ENCODE measurements around the gene SNED1.

The SNED1 gene

DNA sequence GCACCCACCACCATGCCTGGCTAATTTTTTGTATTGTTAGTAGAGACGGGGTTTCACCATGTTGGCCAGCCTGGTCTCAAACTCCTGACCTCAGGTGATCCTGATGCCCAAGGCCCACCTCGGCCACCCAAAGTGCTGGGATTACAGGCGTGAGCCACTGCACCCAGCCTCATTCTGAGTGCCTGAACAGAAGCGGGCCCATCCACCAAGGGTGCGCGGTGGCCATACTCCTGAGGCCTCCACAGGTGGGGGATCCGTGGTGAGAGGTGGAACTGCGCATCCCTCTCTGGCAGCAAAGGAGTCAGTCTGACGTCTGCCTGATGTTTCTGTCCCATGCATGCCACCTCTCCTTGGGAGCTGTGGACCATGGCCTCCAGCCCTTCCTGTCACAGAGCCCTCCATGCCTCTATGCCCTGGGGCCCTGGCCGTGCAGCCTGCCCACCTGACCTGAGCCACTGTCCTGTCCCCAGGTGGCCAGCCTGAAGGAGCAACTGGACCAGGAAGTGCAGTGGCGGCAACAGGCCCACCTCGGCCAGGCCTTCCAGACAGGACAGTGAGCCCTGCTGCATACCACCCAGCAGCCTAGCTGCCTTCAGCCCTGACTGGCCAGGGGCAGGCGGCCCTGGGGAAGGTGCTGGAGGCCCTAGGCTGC lies 7.6 kb upstream of the SNED1 start:
- ATAC-seq (replicated peaks) (no peak), DNase-seq (no peak)
- Mint-ChIP-seq H3K4me3 (no peak overlapping the region), H3K27me3 (peaks cover 10 to 54% of the 10 kb centered on the region in 2 donors), H3K4me1 (peaks cover 0 to 2% of the 10 kb centered on the region in 2 donors), H3K36me3 (peaks cover 4 to 10% of the 10 kb centered on the region in 2 donors), H3K27ac (no peak overlapping the region), H3K9me3 (peaks cover 7 to 10% of the 10 kb centered on the region in 2 donors)

- DNase-seq: no peak
- ATAC-seq (replicated peaks): no peak
- H3K27me3 Mint-ChIP-seq: peaks cover 12 to 59% of the 10 kb centered on the region in 2 donors
- no peak overlapping the region for H3K4me3 Mint-ChIP-seq
- peaks cover 0 to 2% of the 10 kb centered on the region in 2 donors for H3K4me1 Mint-ChIP-seq
- no peak overlapping the region for H3K27ac Mint-ChIP-seq
- peaks cover 4 to 10% of the 10 kb centered on the region in 2 donors for H3K36me3 Mint-ChIP-seq
- H3K9me3 Mint-ChIP-seq: peaks cover 7 to 10% of the 10 kb centered on the region in 2 donors
Observed at GRCh38 chr2:240991378-240992263, 6.8 kb upstream of the SNED1 start.

DNA sequence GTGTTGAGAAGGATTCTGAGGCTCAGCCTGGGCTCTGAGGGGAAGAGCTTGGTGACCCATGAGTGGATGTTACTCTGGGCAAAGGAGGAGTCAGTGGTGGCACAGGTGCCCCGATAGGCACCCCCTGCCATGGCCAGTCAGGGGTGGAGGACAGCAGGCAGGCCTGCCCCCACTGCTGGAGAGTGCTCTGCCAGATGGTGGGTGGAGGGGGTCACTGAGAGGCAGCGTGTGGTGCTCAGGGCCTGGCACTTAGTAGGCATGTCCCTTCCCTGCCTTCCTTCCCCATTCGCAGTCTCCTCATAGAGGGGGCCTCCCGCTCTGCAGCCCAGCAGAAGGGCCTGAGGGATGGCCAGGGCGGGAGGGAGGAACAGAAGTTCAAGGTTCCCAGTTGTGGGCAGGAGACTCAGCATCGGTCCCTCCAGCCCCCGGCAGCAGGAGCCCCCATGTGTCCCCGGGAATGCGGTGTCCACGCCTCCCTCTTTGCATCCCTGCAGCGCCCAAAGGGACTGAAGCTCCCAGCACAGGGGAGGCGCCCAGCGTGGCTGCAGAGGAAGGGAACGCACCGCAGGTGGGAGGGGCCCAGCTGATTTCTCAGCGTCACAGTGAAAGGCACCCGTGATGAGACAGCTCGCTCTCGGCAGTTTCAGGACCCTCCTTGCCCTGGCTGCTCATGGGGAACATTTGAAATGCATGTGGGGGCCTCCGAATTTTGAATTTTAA lies 5.7 kb upstream of the SNED1 start:
- DNase-seq: no peak
- peaks cover 7% of the 10 kb centered on the region in 2 donors for H3K9me3 Mint-ChIP-seq
- peaks cover 2 to 5% of the 10 kb centered on the region in 2 donors for H3K4me1 Mint-ChIP-seq
- no peak overlapping the region for H3K4me3 Mint-ChIP-seq
- H3K27ac Mint-ChIP-seq: no peak overlapping the region
- ATAC-seq (replicated peaks): no peak
- peaks cover 4 to 6% of the 10 kb centered on the region in 2 donors for H3K36me3 Mint-ChIP-seq
- peaks cover 23 to 65% of the 10 kb centered on the region in 2 donors for H3K27me3 Mint-ChIP-seq

- Mint-ChIP-seq H3K27me3 (peaks cover 23 to 67% of the 10 kb centered on the region in 2 donors), H3K4me1 (peaks cover 2 to 7% of the 10 kb centered on the region in 2 donors), H3K4me3 (no peak overlapping the region), H3K36me3 (no peaks in the 10 kb centered on the region), H3K27ac (peak overlapping the region; percentile 20), H3K9me3 (peaks cover 0 to 3% of the 10 kb centered on the region in 2 donors)
- ATAC-seq (replicated peaks) (no peak), DNase-seq (no peak)
Observed at GRCh38 chr2:240993446-240994170, 4.8 kb upstream of the SNED1 start.

- no peak overlapping the region for H3K4me3 Mint-ChIP-seq
- peaks cover 3 to 7% of the 10 kb centered on the region in 2 donors for H3K4me1 Mint-ChIP-seq
- no peak overlapping the region for H3K27ac Mint-ChIP-seq
- ATAC-seq (replicated peaks): no peak
- no peak for DNase-seq
- H3K36me3 Mint-ChIP-seq: no peaks in the 10 kb centered on the region
- H3K9me3 Mint-ChIP-seq: no peaks in the 10 kb centered on the region
- peaks cover 23 to 67% of the 10 kb centered on the region in 2 donors for H3K27me3 Mint-ChIP-seq
Observed at GRCh38 chr2:240994171-240994896, 4.1 kb upstream of the SNED1 start.

GRCh38 chr2:240995041-240996021 lies 3.1 kb upstream of the SNED1 start:
- Mint-ChIP-seq H3K9me3 (no peaks in the 10 kb centered on the region), H3K4me3 (no peak overlapping the region), H3K4me1 (peaks cover 8 to 14% of the 10 kb centered on the region in 2 donors), H3K27me3 (peaks cover 31 to 77% of the 10 kb centered on the region in 2 donors), H3K36me3 (no peaks in the 10 kb centered on the region), H3K27ac (peak overlapping the region; percentile 57)
- DNase-seq (no peak), ATAC-seq (replicated peaks) (no peak)

DNA sequence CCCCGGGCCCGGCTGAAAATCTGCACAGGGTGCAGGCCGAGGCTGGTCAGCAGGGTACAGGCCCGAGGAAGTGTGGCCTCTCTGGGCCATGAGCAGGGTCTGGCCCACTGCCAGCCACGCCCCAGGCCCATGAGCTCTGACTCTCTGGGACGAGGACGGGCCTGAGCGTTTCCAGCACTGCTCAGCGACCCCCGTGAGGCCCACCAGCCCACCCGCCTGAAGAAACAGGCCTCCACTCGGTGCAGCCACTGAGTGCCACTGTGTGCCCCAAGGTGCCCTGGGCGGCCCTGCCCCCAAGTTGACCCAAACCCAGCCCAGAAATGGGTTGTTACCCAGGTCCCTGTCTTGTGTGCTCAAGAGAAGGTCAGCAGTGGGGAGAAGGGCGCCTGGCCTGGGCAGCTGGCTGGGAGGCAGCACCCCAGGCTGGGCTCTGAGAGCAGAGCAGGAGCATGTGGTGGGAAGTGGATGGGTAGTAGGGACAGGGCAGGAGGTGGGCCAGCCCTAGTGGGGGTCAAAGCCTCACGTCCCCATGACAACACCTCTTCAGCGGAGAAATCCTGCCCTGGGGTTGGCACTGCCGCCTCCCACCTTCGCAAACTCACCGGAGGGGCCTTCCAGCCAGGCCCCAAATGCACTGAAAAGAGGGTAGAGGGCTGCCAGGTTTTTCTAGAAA lies 2.1 kb upstream of the SNED1 start:
- Mint-ChIP-seq H3K4me3 (no peak overlapping the region), H3K4me1 (peaks cover 8 to 15% of the 10 kb centered on the region in 2 donors), H3K36me3 (no peaks in the 10 kb centered on the region), H3K9me3 (no peaks in the 10 kb centered on the region), H3K27me3 (peaks cover 37 to 86% of the 10 kb centered on the region in 2 donors), H3K27ac (no peak overlapping the region)
- DNase-seq (no peak), ATAC-seq (replicated peaks) (no peak)

DNA sequence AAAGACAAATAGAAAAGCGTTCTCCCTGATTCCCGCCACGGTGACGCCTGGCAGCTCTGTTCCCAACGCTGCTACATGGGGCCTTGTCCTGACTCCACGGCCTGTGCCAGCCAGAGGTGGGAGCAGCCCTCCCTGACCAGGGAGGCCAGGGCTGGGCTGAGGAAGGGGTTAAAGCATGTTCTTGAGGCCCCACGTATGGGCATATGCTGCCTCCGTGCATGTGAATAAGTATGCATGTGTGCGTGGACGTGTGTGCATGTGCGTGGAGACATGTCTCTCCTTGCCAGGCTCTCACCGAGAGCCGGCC lies 1.6 kb upstream of the SNED1 start:
- peaks cover 8 to 15% of the 10 kb centered on the region in 2 donors for H3K4me1 Mint-ChIP-seq
- DNase-seq: no peak
- H3K36me3 Mint-ChIP-seq: no peaks in the 10 kb centered on the region
- H3K27ac Mint-ChIP-seq: no peak overlapping the region
- H3K9me3 Mint-ChIP-seq: no peaks in the 10 kb centered on the region
- H3K4me3 Mint-ChIP-seq: no peak overlapping the region
- H3K27me3 Mint-ChIP-seq: peaks cover 37 to 88% of the 10 kb centered on the region in 2 donors
- no peak for ATAC-seq (replicated peaks)

GRCh38 chr2:240997141-240997855 lies 1.1 kb upstream of the SNED1 start:
- Mint-ChIP-seq H3K4me3 (peak overlapping the region in 1 of 2 donors; percentile 20), H3K27me3 (peaks cover 37 to 87% of the 10 kb centered on the region in 2 donors), H3K4me1 (peaks cover 8 to 15% of the 10 kb centered on the region in 2 donors), H3K36me3 (peaks cover 2% of the 10 kb centered on the region in 2 donors), H3K9me3 (peaks cover 0 to under 1% of the 10 kb centered on the region in 2 donors), H3K27ac (no peak overlapping the region)
- no peak for DNase-seq
- no peak for ATAC-seq (replicated peaks)

DNA sequence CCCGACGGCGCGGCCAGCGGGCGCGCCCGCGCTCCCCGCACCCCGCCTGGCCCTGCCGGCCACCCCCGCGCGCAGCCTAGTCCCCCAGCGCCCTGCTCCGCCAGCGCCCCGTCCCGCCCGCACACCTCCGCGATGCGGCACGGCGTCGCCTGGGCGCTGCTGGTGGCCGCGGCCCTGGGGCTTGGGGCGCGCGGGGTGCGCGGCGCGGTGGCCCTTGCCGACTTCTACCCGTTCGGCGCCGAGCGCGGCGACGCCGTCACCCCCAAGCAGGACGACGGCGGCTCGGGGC lies 232 bp downstream of the SNED1 start:
- Mint-ChIP-seq H3K27ac (no peak overlapping the region), H3K36me3 (peaks cover 3 to 7% of the 10 kb centered on the region in 2 donors), H3K4me3 (peak overlapping the region; percentile 70 to 72), H3K4me1 (peaks cover 8 to 15% of the 10 kb centered on the region in 2 donors), H3K9me3 (peaks cover 7 to 9% of the 10 kb centered on the region in 2 donors), H3K27me3 (peaks cover 37 to 77% of the 10 kb centered on the region in 2 donors)
- no peak for DNase-seq
- peak; percentile 44 to 57 for ATAC-seq (replicated peaks)

DNA sequence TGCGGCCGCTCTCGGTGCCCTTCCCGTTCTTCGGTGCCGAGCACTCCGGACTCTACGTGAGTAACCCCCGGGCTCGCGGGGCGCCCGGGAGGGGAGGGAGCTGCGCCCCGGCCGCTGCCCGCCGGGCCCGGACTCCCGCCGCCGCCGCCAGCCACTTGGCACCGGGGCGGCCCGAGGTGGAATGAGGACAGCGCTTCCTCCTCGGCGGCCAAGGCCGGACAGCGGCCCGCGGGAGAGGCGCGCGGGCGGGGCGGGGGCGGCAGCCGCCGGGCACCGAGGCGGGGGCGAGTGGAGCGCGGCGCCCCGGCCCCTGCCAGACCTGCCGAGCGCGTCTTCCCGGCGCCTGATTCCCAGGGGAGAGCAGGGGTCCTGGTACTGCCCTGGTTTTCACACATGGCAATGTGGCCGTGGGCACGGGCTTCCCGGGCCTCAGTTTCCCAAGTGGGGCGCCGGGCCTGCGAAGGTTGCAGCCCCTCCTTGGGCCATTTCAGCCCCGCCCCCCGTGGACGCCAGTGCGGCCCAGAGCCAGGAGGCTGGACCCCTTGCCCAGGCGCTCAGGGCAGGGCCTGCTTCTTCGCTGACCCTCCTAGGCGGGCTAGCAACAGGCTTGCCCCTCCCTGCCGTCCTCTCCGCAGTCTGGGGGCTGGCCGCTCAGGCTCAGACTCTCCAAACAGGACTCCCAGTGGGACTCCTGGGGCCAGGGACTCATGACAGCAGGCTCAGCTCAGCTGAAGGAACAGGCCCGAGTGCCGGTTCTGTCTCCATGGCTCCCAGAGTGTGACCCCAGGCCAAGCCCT lies 775 bp downstream of the SNED1 start:
- H3K4me3 Mint-ChIP-seq: peak overlapping the region; percentile 70 to 72
- peak in 1 of 2 donors; percentile 4 for ATAC-seq (replicated peaks)
- DNase-seq: no peak
- H3K4me1 Mint-ChIP-seq: peaks cover 8 to 15% of the 10 kb centered on the region in 2 donors
- peaks cover 37 to 72% of the 10 kb centered on the region in 2 donors for H3K27me3 Mint-ChIP-seq
- H3K27ac Mint-ChIP-seq: no peak overlapping the region
- peaks cover 3 to 7% of the 10 kb centered on the region in 2 donors for H3K36me3 Mint-ChIP-seq
- H3K9me3 Mint-ChIP-seq: peaks cover 11 to 13% of the 10 kb centered on the region in 2 donors

All from stimulated activated naive B cell treated with anti-CD40 and anti-IgM and Interleukin-4, amounts not matched to agents 10 μg/mL and 1 μg/mL and 100 μg/mL, for 72 hours (primary cell).